GM10266 (cell line): ENCODE results near the gene IL1RAPL2.
"Not testable (repeated sequence)": the region's sequence is repeated elsewhere in the genome, so short reads cannot be mapped to it uniquely, and the experiment has no call there.

Source experiments
- DNase-seq: peaks from one replicate; pipeline ENCODE4 v3.0.0; 2012; ENCODE audit errors: extremely low spot score
- TF ChIP-seq, protein P1 (sequence below): IDR thresholded peaks from 2 replicates; pipeline ENCODE4 v1.5.1; 2012; ENCODE audit warnings: mild to moderate bottlenecking, low read depth; ENCODE audit not compliant: control insufficient read depth, insufficient read depth; ENCODE audit errors: missing control alignments

Gene IL1RAPL2

DNA sequence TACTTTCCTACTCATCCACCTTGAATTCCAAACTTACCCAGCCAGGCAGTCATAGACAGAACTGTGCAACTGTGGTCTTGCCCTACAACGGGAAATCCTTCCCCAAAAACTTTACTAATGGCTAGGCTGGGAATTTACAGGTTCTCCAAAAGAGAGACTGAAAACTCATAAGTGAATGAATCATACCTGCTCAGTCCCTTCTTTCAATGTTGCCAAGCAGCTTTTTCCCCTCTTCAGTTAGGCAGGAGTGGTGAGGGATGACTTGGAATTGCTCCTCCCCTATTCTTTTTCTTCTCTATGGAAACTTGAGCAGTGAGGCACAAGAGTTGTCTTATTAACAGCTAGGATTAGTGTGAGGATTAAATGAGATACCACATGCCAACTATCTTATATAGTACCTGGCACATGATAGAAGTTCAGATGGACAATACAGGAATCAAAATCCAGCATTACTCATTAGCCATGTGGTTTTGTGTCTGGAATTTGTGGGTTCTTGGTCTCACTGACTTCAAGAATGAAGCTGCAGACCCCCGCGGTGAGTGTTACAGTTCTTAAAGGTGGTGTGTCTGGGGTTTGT lies 548.6 kb downstream of the IL1RAPL2 start:
- TF ChIP-seq, protein P1, sequence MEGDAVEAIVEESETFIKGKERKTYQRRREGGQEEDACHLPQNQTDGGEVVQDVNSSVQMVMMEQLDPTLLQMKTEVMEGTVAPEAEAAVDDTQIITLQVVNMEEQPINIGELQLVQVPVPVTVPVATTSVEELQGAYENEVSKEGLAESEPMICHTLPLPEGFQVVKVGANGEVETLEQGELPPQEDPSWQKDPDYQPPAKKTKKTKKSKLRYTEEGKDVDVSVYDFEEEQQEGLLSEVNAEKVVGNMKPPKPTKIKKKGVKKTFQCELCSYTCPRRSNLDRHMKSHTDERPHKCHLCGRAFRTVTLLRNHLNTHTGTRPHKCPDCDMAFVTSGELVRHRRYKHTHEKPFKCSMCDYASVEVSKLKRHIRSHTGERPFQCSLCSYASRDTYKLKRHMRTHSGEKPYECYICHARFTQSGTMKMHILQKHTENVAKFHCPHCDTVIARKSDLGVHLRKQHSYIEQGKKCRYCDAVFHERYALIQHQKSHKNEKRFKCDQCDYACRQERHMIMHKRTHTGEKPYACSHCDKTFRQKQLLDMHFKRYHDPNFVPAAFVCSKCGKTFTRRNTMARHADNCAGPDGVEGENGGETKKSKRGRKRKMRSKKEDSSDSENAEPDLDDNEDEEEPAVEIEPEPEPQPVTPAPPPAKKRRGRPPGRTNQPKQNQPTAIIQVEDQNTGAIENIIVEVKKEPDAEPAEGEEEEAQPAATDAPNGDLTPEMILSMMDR = no peak
- no peak for DNase-seq

DNA sequence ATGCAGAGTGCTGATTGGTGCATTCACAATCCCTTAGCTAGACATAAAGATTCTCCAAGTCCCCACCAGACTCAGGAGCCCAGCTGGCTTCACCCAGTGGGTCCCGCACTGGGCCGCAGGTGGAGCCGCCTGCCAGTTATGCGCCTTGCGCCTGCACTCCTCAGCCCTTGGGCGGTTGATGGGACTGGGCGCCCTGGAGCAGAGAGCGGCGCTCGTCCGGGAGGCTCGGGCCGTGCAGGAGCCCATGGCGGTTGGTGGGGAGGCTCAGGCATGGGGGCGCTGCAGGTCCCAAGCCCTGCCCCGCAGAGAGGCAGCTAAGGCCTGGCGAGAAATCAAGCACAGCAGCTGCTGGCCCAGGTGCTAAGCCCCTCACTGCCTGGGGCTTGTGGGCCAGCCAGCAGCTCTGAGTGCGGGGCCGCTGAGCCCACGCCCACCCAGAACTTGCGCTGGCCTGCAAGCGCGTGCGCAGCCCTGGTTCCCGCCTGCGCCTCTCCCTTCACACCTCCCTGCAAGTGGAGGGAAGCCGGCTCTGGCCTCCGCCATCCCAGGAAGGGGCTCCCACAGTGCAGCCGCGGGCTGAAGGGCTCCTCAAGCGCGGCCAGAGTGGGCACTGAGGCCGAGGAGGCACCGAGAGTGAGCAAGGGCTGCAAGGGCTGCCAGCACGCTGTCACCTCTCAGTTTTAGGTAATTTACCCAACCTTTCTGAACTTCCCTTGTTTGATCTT lies 549.8 kb downstream of the IL1RAPL2 start:
- DNase-seq = not testable (repeated sequence)

DNA sequence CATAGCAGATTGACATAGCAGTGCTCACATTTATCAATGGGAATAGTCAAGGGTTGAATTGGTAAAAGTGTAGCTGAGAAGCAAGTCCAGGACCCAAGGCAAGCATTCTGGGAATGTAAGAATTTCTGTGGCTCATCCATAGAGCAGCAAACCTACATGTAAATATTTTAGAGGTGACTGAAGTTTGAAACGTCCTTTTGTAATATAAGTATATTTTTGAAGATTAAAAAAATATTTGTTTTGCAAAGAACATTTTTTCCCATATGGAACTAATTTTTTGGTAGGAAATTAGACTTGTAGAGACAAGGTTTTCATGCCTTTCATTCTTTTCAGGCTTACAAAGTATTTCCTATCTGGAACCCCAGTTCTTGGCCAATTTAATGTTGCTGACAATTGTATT lies 550.5 kb downstream of the IL1RAPL2 start:
- TF ChIP-seq, protein P1 = no peak
- DNase-seq = no peak

DNA sequence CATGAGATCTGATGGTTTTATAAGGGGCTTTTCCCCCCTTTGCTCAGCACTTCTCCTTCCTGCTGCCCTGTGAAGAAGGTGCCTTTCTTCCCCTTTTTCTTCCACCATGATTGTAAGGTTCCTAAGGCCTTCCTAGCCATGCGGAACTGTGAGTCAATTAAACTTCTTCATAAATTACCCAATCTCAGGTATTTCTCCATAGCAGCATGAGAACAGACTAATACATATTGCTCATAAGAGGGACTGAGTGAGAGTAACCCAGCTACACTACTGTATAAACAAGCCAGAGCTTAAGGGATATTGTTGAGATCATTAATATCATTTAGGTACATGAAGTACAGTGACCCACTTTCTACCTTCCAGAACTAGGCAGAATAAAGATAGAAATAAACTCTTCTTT lies 551.6 kb downstream of the IL1RAPL2 start:
- TF ChIP-seq, protein P1 = no peak

DNA sequence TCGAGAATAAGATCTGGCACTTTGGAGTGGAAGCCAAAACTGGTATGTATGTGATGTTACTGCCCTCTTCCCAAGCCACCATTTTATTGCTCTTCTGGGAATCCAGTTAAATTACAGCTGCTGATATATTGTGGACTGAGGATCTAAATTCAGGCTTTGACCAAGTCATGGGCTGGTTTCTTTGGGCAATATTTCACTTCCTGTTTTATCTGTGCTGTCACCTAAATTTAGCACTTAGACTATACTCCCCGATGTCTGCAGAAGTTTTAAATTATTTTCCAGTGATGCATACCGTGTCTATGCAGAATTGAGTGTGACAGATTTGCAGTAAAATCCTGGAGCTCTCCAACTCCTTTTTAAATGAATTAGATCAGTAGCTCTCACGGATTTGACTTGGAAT lies 554.5 kb downstream of the IL1RAPL2 start:
- no peak for DNase-seq
- TF ChIP-seq, protein P1 = no peak

More for the DNA sequence above, 551.6 kb downstream of the IL1RAPL2 start:
- DNase-seq = no peak

DNA sequence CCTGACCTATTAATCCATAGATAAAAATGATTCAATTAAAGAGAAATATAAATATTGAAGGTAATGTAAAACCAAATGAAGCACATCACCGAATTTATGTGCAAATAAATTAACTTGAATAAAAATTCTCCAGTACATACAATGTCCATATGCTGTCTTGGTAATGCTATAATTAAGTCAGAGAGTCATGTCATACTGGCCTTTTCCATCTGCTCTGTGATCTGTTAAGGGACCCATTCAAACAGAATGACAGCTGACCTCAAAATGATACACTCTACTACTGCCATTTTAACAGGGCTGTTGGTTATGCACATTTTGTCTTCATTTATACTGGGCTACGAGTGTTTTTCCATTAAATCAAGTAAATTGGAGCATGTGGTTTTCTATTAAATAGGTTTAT lies 555.2 kb downstream of the IL1RAPL2 start:
- TF ChIP-seq, protein P1 = no peak
- DNase-seq = no peak

DNA sequence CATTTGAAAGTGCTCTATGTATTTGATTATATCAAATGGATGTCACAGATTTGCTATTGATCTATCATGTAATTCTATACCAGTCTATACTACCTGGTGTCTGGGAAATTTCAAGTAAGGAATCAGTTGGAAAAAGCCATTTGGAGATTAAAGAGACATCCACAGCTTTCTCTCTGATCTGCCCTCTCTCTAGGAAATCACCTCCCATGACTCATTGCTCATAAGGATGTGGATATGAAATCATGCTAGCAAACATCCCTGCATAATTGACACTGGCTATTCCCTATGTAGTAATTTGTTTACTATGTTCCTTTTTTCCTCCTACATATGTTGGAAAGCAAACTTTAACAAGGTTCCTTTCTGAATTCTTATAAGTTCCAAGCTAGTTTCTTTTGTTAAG lies 560.2 kb downstream of the IL1RAPL2 start:
- TF ChIP-seq, protein P1 = no peak
- no peak for DNase-seq
